T1000 (cell line): ENCODE results near the gene SMIM41.

Experiments
- DNase-seq: peaks from one replicate; lab custom pipeline; 2025; ENCODE audit warnings: mixed read lengths; lab: John Stamatoyannopoulos, UW

Gene SMIM41

GRCh38 chr12:52079576-52080402 lies at the start of gene SMIM41:
SMIM41 (plus strand) TSS chr12:52079704; CDS start chr12:52079780, 76 bp downstream.
- DNase-seq: no peak

- DNase-seq: peak; percentile 98
Measured at GRCh38 chr12:52032446-52032803, 47.1 kb upstream of the SMIM41 start.

GRCh38 chr12:52032804-52033445 lies 46.6 kb upstream of the SMIM41 start:
- peak; percentile 100 for DNase-seq

GRCh38 chr12:52033446-52034140 lies 45.9 kb upstream of the SMIM41 start:
- no peak for DNase-seq

GRCh38 chr12:52035190-52035589 lies 44.3 kb upstream of the SMIM41 start:
- DNase-seq: no peak

GRCh38 chr12:52035926-52036325 lies 43.6 kb upstream of the SMIM41 start:
- DNase-seq: no peak

- DNase-seq: peak; percentile 100
Measured at GRCh38 chr12:52036587-52037171, 42.8 kb upstream of the SMIM41 start.

GRCh38 chr12:52037248-52037861 lies 42.1 kb upstream of the SMIM41 start:
- DNase-seq: peak; percentile 96

- no peak for DNase-seq
Measured at GRCh38 chr12:52038447-52038846, 41.1 kb upstream of the SMIM41 start.

- no peak for DNase-seq
Measured at GRCh38 chr12:52041035-52041434, 38.5 kb upstream of the SMIM41 start.

GRCh38 chr12:52041695-52042123 lies 37.8 kb upstream of the SMIM41 start:
- no peak for DNase-seq

- no peak for DNase-seq
Measured at GRCh38 chr12:52042706-52043385, 36.7 kb upstream of the SMIM41 start.

GRCh38 chr12:52043386-52044212 lies 35.9 kb upstream of the SMIM41 start:
- no peak for DNase-seq

- no peak for DNase-seq
Measured at GRCh38 chr12:52044292-52044983, 35.1 kb upstream of the SMIM41 start.

GRCh38 chr12:52045794-52046199 lies 33.7 kb upstream of the SMIM41 start:
- DNase-seq: no peak

GRCh38 chr12:52046859-52047258 lies 32.6 kb upstream of the SMIM41 start:
- DNase-seq: no peak

GRCh38 chr12:52049286-52049685 lies 30.2 kb upstream of the SMIM41 start:
- no peak for DNase-seq

GRCh38 chr12:52049688-52050087 lies 29.8 kb upstream of the SMIM41 start:
- DNase-seq: no peak

GRCh38 chr12:52050116-52050757 lies 29.3 kb upstream of the SMIM41 start:
- no peak for DNase-seq
